ENCODE results near the gene KCNAB2.

KCNAB2 gene

GRCh38 chr1:6022193-6022592, 23.5 kb upstream of the KCNAB2 start:
- peaks cover 13% of the 10 kb centered on the region for H3K27me3 Mint-ChIP-seq (ENCODE audit: low read depth)
- H3K4me1 Mint-ChIP-seq, result no peaks in the 10 kb centered on the region
- H3K9me3 Mint-ChIP-seq, result no peaks in the 10 kb centered on the region
- H3K4me3 Mint-ChIP-seq, result no peak overlapping the region
- H3K27ac Mint-ChIP-seq, result no peak overlapping the region
- H3K36me3 Mint-ChIP-seq (ENCODE audit: low read depth), result no peaks in the 10 kb centered on the region
- TF ChIP-seq, protein P1, sequence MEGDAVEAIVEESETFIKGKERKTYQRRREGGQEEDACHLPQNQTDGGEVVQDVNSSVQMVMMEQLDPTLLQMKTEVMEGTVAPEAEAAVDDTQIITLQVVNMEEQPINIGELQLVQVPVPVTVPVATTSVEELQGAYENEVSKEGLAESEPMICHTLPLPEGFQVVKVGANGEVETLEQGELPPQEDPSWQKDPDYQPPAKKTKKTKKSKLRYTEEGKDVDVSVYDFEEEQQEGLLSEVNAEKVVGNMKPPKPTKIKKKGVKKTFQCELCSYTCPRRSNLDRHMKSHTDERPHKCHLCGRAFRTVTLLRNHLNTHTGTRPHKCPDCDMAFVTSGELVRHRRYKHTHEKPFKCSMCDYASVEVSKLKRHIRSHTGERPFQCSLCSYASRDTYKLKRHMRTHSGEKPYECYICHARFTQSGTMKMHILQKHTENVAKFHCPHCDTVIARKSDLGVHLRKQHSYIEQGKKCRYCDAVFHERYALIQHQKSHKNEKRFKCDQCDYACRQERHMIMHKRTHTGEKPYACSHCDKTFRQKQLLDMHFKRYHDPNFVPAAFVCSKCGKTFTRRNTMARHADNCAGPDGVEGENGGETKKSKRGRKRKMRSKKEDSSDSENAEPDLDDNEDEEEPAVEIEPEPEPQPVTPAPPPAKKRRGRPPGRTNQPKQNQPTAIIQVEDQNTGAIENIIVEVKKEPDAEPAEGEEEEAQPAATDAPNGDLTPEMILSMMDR (IDR thresholded peaks at IDR 0.05; ENCODE audit: unreplicated experiment in 3 of 3), result no peak

- no peaks in the 10 kb centered on the region for H3K9me3 Mint-ChIP-seq
- H3K4me3 Mint-ChIP-seq, result no peak overlapping the region
- H3K27me3 Mint-ChIP-seq (ENCODE audit: low read depth), result peaks cover 22% of the 10 kb centered on the region
- no peak overlapping the region for H3K27ac Mint-ChIP-seq
- TF ChIP-seq, protein P1 (IDR thresholded peaks at IDR 0.05; ENCODE audit: unreplicated experiment in 3 of 3), result no peak
- no peaks in the 10 kb centered on the region for H3K4me1 Mint-ChIP-seq
- no peaks in the 10 kb centered on the region for H3K36me3 Mint-ChIP-seq (ENCODE audit: low read depth)
These were observed 22.3 kb upstream of the KCNAB2 start for GRCh38 chr1:6023346-6023745.

- Mint-ChIP-seq H3K27ac (no peak overlapping the region), H3K4me1 (no peaks in the 10 kb centered on the region), H3K9me3 (no peaks in the 10 kb centered on the region), H3K4me3 (no peak overlapping the region), H3K27me3 (ENCODE audit: low read depth) (peaks cover 27% of the 10 kb centered on the region), H3K36me3 (ENCODE audit: low read depth) (no peaks in the 10 kb centered on the region)
- TF ChIP-seq, protein P1 (IDR thresholded peaks at IDR 0.05; ENCODE audit: unreplicated experiment in 3 of 3), result no peak
These were observed 21.3 kb upstream of the KCNAB2 start for GRCh38 chr1:6024376-6024775.

DNA sequence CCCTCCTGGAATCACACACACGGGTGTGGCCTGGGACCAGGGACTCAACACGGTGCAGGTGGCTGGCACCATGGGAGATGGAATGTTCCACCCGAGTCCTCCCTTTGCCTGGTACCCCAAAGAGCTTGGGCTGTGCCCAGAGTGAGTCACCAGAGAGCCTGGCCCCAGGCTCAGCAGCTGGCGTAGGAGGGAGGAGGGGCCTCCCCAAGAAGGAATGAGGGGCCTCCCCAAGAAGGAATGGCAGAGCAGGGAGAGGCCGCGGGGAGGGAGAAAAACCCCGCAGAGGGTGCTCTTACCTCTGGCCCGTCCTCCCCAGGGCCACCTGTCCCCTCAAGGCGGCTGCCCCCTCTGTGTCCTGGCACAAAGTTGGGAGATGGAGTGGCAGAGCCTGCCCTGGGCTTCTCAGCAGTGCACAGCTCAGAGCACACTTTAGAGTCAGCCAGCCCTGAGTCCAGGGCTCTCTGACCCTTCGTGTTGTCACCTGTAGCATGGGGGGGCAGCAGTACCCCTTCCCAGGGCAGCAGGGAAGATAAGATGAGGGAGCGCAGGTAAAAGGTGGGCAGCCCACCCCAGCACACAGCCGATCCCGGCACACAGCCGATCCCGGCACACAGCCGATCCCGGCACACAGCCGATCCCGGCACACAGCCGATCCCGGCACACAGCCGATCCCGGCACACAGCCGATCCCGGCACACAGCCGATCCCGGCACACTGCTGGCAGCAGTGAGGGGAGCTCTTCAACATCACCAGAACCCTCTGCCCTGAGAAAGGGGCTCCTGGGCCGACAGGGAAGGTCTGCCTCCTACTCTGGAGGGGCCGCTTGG, 20.2 kb upstream of the KCNAB2 start:
- peaks cover 27% of the 10 kb centered on the region for H3K27me3 Mint-ChIP-seq (ENCODE audit: low read depth)
- H3K27ac Mint-ChIP-seq, result no peak overlapping the region
- no peaks in the 10 kb centered on the region for H3K9me3 Mint-ChIP-seq
- H3K4me3 Mint-ChIP-seq, result no peak overlapping the region
- no peaks in the 10 kb centered on the region for H3K4me1 Mint-ChIP-seq
- no peaks in the 10 kb centered on the region for H3K36me3 Mint-ChIP-seq (ENCODE audit: low read depth)
- TF ChIP-seq, protein P1 (IDR thresholded peaks at IDR 0.05; ENCODE audit: unreplicated experiment in 3 of 3), result no peak

DNA sequence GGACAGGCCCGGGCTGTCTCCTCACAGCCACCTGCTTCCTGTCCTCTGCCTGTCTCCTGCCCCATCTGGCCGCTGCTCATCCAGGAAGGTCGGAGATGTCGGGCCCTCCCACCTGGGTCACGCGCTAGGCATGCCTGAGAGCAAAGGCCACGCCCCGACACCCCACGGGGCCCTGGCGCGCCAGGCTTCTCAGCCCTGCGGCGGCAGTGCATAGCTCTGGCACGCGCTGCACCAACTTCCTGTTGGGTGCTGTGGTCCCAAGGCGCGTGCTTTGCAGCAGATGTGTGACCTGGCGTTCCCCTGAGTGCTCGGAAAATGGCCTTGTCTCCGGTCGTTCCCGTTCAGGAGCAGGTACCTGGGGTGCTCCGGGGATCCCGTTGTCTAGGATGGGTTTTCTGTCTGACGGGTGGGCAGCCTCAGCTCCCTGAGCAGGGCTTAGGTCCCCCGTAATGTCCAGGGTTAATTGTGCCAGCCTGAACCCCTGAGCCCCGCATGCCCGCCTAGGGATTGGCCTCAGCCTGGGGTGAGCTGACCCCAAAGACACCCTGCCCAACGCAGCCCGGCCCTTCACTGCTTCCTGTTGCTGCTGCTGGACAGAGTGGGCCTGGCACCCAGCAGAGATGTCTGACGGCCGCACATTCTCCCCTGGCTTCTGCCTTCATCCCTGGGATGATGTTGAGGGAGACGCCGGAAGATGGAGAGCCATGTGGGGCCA, 19.4 kb upstream of the KCNAB2 start:
- Mint-ChIP-seq H3K4me1 (no peaks in the 10 kb centered on the region), H3K9me3 (no peaks in the 10 kb centered on the region), H3K4me3 (no peak overlapping the region), H3K27me3 (ENCODE audit: low read depth) (peaks cover 27% of the 10 kb centered on the region), H3K27ac (no peak overlapping the region), H3K36me3 (ENCODE audit: low read depth) (no peaks in the 10 kb centered on the region)
- TF ChIP-seq, protein P1 (IDR thresholded peaks at IDR 0.05; ENCODE audit: unreplicated experiment in 3 of 3), result no peak

All from nephron (organoid).